GM21529 (cell line): ENCODE results near the gene CATSPER3.

Experiments used
- ATAC-seq: cut with Tn5 transposase; IDR thresholded peaks from one replicate; pipeline ENCODE4 v1.9.1; 2021; ENCODE audit not compliant: unreplicated experiment

The CATSPER3 gene

DNA sequence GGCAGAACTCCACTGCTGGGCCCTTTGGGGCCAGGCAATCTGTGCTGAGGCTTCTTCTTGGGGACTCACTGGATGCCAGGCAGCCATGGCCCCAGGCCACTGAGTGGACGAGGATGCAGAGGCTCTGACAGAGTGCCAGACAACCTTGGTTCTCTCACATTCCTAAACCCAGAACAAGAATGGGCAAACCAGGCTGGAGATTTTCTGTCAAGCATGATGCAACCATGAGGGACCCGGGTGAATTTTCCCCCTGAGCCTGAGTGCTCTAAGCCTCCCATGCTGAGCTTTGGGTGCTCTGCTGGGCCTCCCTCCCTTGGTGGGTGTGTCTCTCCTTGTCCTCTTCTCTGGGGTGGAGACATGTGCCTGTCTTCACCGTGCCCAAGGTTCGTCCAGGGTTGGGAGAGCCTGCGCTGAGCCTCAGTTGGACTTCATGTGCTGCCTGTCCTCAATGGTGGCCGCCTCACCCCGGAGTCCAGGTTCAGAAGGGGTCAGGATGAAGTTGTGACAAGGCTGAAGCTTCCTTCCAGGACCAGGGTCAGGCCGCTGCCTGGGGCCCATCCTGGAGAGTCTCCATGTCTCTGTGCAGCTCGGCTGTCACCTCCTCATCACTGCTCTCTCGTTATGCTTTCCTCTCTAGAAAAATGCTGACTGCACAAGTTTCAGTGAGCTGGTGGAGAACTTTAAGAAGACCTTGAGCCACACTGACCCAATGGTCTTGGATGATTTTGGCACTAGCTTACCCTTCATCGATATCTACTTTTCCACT is 42.2 kb downstream of the CATSPER3 start:
- ATAC-seq: no peak

DNA sequence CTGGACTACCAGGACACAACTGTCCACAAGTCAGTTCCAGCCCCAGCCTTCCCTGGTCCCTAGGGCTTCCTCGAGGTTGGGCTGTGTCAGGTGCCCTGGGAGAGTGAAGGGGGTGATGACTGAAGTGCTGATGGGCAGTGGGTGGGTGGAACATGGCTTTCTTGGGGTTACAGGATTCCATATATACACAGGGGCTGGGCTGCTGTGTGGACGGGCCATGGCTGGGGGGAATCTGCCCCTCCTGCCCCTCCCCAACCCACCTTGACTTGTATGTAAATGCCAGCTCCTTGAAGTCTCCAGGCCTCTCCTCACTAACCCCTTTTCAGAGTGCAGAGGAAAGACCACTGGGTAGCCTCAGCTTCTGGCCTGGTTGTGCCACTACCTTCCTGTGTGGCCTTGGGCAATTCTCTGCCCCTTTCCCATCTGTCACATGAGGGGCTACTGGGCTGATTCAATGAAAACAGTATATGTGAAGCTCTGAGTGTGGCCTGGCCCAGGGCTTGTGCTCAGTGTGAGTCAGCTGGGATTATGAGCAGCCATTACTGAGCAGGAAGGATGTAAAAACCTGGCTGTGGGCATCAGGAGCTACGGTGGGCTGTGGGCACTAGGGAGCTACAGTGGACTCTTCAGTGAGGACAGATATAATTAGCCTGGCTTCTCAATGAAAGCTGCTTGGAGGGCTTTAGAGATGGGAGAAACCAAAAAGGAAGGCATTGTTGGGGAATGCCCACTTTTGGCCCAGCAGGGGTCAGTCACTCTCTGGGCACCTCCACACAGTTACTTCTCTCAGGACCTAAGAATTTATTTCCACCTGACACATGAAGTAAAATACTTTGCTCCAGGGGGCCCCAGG is 43.0 kb downstream of the CATSPER3 start:
- no peak for ATAC-seq

DNA sequence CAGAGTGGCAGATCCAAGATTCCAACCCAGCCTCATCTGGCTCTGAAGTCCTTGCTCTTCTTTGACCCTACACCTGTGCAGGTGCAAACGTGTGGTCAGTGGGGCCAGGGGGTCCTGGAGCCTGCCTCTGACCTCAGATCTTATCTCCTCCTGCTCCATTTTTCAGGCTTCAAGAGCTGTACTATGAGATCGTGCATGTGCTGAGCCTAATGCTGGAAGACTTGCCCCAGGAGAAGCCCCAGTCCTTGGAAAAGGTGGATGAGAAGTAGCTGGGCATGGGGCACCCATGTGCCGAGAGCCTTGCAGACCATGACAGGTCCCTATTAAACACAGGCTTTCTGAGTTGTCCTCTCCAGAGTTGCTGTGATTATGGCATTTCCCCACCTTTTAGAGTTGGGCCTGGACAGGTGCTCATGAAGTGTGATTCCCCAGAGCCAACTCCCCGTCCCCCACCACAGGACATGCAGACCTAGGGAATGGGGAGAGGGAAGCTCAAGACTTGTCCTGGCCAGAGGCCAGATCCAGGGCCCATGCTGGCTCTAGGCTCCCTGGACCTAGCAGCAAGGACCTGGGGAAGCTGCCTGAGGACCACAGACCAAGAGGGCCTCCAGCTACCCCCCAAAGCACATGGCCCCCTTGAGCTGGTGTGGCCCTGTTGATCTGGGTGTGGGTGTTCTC is 43.8 kb downstream of the CATSPER3 start:
- no peak for ATAC-seq

DNA sequence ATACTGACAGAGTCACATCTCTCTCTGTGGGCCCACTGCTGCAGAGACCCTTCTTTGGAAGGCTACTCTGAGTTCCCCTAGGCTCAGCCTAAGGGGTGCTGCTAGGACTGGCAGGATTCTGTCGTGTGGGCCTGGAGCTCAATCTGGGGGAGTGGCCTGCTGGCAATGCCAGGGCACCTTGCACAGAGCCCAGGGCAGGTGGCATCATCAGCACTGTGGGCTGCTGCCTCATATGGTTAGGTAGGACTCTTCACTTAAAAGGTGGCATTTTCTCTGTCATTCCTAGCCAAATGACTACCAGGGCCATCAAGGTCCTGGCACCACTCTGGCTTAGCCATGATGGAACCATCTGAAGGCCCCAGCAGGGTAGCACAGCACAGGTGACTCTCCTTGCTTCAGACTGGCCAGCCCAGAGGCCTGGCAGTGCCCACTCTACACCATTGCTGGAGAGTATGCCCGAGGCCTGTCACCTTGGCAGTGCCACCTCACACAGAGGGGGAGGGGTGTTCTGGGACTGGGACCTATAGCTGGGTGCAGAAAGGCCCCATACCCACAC is 44.4 kb downstream of the CATSPER3 start:
- ATAC-seq: no peak

DNA sequence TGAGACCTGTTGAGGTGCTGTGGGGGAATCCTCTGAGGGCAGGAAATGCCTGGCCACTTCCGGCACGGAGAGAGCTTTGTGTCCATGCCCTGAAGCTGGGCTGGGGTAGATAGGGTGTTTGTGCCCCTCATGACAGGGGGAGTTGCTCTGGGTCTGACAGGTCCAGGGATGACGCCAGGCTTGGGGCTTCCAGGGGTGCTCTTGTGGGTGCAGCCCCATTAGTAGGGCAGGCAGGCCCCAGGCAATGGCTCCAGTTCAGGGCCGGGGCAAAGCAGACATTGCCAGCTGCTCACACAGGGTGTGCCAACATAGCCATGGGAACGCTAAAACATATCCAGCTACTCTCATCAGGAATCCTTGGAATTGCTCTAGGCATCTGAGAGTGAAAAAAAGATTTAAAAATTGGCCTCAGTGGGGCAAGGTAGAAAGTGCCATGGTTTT is 45.3 kb downstream of the CATSPER3 start:
- ATAC-seq: no peak

DNA sequence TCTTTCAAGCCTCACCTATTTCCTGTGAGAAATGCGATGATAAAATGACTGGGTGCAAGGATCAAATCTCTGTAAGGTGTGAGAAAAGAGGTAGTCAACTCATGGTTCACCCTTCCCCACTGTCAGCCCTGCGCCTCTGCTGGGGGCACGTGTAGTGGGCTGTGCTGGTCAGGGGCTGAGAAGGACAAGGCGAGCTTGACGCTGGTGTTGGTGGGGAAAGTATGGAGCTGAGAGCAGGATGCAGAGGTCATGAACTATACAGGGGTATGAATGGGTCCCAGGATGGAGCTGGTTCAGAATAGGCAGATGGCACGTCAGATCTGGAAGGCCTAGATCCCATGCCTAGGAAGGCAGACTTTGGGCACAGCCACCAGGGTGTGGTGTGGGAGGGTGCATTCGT is 45.7 kb downstream of the CATSPER3 start:
- ATAC-seq: no peak

DNA sequence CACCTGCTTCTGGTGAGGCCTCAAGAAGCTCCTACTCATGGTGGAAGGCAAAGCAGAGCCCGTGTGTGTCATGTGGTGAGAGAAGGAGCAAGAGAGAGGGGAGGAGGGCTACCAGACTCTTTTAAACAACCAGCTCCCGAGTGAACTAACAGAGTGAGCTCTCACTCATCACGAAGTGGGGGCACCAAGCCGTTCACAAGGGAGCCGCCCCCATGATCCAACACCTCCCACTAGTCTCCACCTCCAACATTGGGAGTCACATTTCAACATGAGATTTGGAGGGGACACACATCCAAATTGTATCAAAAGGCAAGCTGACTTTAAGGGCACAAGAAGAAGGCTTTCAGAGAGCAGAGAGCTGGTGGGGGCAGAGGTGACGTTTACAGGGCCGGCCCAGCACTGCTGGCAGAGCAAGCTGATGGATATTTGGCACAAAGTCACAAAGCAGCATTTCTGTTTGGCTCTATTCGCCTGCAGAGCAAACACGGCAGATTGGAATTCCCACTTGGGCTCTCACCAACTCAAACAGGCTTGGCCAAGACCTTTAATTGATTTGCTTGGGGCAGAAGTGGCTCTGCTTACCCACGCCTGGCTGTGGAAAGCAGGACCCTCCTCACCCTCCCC is 46.4 kb downstream of the CATSPER3 start:
- ATAC-seq: no peak

DNA sequence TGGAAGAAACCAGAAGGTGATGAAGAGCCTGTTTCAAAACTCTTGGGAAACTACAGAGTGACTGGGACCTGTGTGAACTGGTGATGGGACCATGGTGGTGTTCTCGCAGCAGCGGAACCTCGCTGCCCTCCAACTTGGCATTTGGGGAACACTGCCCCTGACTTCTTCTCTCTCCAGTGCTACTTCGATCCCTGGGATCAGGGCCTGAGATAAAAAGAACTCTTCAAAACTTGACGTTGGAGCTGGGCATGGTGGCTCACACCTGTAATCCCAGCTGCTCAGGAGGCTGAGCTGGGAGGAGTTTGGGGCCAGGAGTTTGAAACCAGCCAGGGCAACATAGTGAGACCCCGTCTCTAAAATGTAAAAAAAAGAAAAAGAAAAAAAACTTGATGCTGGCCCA is 48.2 kb downstream of the CATSPER3 start:
- no peak for ATAC-seq

DNA sequence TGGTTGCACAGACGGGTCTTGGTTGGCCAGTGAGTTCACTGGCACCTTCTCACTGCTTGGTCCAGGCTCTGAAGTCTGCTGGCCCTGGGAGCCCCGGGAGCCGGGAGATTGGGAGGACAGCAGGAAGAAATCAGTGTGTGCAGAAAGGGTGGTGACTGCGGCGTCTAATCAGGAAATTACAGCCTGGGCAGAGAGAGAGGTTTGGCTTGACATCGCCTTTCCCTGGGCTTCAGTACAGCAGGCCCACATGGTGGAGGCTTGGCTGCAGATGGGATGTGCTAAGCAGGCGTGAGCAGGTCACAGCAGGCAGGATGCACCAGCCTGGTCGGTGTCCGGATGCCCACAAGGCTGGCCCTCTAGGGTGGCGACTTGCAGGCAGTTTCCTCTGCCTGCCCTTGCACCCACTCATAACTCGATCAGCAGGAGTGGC is 49.2 kb downstream of the CATSPER3 start:
- no peak for ATAC-seq

DNA sequence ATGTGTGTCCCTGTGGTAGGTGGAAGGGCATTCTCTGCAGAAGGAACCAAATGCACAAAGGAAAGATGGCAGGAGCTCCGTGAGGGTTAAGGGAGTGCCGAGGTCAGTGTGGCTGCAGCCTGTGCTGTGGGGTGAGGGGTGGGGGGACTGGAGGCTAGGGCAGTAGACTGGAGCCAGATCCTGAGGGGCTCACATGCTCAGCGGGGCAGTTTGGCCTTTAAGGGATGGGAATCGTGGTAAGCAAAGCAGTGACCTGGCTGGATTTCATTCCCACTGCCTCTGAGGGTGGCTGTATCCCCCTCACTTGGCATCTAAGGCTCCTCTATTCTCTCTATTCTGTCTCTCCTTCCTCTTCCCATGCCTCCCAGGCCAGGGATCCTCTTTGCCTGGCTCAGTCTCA is 50.8 kb downstream of the CATSPER3 start:
- no peak for ATAC-seq

DNA sequence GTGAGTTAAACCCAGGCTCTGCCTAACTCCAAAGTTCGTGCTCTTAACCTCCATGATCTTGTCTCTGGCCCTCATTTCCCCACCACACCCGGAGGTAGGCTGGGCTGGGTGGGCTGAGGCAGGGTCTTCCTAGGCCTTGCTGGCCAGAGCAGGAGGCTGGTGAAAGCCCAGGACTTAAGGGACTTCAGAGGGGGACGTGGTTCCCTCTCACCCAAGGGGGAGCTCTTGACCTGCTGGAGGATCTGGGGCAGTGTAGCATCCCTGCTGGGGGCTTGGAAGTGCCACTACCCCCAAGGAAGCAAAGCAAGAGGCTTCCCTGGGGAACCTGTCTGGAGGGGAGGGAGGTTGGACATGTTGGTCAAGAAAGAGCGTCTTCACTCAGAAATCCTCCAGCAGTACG is 51.6 kb downstream of the CATSPER3 start:
- ATAC-seq: no peak

DNA sequence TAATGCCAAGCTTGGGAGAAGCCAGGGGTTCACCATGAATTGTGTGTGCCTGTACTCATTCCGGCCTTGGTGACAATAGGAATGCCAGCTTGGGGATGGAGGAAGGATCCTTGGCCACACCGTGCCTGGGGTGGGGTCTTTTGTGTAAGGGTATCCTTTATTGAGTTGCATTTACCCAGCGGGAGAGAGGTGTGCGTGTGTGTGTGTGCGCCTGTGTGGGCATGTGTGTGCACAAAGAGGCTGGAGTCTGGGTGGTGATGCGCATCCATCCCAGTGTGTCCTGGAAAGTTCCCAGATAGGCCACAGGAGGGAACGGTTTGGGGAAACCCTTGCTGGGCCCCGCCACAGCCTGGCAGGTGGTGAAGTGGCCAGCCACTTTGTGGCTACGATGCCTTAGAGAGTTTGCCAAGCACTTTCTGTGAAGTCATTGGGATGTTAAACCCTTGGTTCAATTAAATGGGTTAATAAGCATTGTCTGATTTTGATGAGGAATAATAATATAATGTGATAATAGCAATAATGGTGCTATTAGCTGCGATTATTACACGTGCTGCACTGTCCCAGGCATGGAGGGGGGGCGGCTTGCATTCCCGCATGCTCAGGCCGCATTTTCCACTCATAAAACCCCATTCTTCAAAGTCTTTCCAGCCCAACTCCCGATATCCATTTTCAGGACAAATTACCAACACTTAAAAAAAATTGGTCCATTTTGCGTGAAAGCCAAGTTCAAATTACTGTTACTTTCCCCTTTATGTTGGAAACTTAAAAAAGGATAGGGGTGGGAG is 52.6 kb downstream of the CATSPER3 start:
- ATAC-seq: no peak

DNA sequence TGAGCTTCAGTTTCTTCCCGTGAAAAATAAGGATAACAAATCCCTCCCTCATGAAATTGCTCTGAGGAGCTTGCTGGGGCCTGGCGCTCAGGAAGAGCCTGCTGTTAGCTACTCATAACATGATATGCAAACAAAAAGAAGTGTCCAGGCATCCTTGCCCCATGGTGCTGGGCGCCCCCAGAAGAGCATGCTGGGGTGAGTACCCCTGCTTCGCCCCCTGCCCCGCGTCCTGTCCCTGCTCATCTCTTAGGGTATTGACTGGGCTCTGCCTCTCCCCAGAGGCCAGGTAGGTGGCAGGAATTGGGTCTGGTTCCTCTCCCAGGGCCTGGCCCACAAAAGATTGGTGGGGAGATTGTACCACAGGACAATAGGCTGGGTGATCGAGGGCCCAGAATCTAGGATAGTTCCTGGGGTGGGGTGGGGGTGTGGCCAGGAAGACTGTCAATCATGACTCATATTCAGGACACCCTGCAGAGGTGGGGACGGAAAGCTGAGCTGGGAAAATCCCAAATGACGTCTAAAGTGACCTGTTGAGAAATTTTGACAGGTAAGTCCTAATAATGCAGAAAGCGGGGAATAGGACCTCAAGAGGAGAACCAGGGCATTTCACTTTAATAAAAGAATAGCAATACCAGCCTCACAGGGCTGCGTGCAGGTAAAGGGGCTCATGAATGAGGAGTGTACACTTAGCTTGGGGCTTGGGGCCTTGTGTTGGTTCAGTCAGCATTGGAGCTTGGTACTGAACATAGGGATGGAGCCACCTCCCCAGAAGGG is 57.4 kb downstream of the CATSPER3 start:
- ATAC-seq: no peak

DNA sequence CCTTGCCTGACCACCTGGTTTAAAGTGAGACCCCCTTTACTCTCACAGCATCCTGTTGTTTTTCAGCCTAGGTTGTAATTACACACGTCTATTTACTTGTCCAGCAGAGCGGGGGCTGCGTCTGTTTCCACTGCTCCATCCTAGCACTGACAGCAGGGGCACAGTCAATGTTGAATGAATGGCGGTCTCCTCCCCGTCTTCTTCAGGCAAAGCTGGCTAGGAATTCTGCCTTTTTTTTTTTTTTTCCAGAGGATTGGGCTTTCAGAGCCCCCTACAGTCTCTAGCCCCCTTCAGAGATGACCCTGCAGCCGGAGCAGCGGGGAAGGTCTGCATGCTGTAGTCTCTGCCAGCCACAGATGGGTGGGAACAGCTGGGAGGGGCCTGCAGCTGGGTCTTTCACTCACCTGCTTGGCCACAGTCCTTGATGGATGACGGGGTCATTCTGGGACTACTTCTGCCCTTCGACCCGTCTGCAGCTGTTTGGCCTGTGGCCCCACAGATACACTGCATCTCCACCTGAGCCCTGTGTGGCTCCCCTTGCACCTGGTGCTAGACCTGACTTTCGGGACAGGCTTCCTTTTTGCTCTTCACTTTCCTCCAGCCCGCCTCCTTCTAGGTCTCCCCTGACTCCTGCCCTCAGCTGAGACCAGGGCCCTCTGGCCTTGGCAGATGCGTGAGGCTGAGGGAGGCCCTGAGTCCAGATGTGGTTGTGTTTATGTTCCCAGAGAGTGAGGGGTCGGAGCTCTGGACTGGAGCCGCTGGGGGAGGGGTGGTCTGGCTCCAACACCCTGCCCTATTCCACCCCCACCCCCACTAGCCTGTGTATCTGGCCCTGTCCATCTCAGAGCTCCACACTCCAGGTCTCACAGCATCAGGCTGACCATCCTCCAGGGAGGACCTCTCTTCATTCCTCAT is 58.3 kb downstream of the CATSPER3 start:
- no peak for ATAC-seq

DNA sequence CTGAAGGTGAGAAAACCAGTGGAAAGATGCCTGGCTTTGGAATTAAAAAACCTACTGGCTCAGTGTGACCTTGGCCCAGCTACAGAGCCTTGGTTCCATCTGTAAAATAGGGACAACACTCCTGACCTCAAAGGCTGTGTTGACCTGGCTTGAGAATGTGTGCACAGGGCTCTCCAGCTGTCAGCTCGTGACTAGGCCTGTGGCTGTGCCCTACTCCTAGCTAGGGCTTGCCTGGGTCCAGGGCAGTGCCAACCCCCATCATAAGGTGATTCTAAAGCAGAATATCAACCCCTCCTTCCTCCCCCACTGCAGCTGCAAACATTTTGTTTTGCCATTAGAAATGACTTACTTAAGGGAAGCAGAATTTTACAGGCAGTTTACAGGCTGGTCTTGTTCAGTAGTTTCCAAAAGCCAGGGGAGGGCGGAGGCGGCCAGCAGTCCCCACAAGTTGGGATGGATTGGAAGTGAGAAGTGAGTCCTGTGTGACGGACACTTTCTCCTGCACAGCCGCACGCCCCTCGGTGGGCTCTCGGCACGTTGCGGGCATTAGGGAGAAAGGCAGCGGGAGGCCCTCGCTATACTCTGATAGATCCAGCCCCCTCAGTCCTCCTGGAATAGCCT is 59.0 kb downstream of the CATSPER3 start:
- no peak for ATAC-seq

DNA sequence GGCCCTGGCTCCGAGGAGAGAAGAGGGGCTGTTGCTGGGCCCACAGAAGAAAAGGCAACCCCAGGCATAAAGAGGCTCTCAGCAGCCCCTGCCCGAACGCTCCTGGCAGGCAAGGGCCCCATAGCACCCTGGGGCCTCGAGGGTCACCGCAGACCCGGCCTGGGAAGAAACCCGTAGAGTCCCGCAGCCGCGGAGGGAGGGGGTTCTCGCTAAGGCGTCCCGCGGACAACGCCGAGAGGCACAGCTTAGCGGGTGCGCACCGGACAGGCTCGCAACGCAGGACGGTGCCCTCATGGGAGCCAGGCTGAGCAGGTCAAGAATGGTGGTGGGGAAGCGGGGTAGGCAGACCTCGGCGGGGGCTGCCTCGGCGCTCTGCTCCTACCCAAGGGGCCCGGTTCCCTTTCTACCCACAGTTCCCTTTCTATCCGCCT is 59.6 kb downstream of the CATSPER3 start:
- ATAC-seq: no peak

DNA sequence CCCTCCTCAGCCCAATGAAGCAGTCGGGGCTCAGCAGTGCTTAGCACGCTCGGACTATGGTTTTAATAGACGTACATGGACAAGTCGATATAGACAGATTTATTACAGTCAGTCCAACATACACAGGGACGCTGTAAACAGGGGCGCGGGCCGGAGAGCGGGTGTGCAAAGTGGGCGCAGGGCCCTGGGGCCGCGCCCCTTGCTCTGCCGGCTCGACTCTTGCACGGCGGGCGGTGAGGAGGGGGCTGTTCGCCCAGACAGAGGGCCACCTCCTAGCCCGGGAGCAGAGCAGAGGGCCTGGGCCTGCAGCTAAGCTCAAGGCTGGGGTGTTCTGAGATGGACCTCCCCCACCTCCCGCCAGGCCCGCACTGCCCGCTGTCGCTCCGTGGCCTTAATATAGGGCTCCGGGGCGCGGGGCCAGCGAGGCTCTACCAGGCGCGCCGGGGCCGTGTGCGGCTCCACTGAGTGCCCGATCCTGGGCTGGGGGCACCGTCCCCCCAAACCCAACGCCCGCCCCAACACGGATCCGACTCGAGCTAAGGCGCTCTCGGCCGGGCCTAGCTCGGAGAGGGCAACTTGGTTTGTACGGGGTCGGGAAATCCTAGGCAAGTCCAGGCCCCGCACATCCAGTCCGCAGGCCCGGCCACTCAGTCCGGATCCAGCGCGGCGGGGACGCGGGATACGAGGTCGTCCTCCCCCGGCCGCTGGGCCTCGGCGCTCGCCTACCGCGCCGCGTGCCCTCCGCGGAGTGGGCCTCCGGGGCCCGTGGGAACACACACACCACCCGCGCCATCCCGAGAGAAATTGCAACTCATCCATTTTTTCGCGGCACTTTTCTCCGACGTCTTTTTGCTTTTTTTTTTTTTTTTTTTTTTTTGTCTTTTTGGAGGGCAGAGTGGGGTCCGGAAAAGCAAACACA is 60.2 kb downstream of the CATSPER3 start:
- ATAC-seq: no peak
